Hepatic stellate cell (primary cell): ENCODE measurements around the gene TSPAN32.

Experiments
- DNase-seq: peaks from one replicate; pipeline ENCODE4 v3.0.0; 2011; ENCODE audit warnings: low spot score

Gene TSPAN32

DNA sequence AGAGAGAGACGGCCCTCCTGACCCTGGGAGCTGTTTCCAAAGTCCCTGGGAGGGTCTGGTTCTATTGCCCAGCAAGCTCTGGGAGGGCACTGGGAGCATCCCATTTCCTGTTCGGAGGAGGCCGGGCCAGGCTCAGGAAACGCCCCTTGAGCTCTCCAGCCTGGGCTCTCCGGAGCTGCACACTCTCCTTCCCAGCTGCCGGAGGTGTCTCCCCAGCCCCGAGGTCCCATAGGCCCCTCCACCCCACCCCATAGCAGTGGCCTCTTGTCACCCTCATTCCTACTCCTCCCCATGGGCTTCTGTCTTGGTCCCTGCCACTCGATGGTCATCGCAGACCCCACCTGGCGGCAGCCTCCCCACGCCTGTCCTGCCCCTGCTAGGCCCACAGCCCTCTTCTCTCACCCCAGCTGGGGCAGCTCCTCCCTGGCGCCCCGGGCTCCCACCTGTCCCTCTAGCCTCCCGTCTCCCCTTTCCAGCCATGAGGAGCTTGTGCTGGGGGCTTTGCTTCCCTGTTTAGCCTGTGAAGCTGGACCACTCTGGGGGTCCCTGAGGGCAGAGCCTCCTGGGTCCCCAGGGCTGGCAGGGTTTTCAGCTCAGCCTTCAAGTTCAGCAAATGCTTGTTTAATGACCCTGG lies 2.8 kb downstream of the TSPAN32 start:
- DNase-seq = no peak

DNA sequence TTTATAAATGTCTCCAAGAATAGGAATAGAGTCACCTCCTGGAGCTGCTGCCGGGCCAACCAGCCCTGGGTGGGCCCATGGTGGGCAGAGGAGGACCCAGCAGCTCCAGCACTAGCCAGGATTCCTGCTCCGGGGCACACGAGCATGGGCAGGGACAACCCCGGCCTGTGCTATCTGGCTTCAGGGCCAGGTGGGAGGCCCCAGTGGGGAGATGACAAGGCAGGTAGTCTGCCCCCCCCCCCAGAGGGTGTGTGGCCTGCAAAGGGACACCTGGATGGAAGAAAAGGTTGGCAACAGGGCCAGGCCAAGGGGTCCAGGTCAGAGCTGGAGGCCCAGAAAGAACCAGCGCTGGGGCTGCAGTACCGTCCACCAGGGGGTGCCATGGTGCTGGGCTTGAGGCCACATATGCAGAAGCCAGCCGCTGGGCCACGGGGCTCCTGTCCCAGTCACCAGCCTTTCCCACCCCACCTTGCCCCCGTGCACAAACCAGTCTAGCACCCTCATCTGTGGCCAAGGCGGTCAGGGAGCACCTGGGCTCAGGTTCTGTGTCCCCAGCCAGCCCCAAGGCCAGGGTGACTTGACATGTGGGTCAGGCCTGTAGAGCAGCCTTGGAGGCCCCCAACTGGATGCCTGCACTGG lies 3.4 kb downstream of the TSPAN32 start:
- peak; percentile 83 for DNase-seq

DNA sequence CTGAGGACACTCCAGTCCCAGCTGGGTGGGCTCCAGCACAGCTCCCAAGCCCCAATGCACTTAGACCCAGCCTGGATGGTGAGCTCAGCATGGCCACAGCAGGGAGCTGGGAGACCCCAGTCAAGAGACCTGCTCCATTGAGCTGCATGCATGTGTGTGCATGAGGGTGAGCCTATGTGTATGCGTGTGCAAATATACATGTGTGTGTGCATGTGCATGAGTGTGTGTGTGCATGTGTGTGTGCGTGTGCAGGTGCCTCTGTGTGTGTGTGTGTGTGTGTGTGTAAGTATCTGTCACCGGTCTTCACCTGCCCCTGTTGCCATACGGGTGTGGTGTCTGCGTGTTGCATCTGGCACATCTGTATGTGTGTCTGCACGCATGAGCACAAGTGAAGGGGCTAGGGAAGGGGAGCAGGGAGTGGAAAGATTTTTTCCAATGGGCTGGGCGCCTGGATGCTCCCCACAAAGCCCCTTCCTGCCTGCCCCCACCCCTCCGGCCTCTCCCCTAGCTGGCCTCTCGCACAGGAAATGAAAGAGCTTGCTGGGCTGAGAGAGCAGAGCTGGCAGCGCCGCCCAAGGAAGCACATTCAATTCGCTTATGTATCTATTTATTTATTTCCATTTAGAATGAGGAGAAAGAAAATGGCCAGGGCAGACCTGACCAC lies 4.1 kb downstream of the TSPAN32 start:
- DNase-seq = peak; percentile 43

DNA sequence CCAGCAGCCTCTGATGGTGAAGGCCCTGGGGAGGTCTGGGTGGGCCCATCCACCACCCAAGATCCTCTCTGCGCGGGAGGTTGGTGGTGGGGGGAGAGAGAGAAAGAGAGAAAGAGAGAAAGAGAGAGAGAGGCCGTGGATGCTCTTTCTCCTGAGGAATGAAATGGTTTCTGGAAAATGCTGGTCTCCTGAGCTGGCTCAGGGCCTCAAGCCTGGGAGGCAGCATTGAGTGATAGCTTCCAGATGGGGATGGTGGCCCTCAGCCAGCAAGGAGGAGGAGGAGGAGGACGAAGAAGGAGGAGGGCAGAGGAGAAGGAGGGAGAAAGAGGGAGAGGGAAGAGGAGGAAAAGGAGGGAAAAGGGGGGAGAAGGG lies 4.6 kb downstream of the TSPAN32 start:
- peak; percentile 80 for DNase-seq

DNA sequence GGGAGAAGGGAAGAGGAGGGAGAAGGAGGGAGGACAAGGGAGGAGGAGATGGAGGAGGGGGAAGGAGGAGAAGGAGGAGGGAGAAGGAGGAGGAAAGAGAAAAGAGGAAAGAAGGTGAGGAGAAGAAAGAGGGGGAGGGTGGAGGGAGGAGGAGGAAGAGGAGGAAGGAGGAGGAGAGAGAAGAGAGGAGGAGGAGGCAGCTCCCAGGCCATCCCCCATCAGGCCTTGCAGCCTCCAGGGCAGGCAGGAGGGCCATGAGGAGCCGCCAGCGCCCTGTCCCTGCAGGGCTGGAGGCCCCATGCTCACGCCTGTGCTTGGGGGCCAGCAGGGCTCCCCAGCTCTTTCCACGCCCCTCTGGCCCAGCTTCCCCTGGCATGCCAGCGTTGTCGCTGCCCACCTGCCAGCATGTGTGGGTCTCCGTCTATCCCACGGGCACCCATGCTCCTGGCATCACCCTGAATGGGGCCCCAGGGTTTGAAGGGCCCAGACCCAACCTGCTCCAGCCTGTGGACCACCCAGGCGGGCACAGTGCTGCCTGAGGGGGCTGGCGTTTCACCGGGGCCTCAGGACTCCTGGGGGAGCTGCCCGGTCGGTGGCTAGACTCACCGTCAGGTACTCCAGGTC lies 5.2 kb downstream of the TSPAN32 start:
- DNase-seq = peak; percentile 58

DNA sequence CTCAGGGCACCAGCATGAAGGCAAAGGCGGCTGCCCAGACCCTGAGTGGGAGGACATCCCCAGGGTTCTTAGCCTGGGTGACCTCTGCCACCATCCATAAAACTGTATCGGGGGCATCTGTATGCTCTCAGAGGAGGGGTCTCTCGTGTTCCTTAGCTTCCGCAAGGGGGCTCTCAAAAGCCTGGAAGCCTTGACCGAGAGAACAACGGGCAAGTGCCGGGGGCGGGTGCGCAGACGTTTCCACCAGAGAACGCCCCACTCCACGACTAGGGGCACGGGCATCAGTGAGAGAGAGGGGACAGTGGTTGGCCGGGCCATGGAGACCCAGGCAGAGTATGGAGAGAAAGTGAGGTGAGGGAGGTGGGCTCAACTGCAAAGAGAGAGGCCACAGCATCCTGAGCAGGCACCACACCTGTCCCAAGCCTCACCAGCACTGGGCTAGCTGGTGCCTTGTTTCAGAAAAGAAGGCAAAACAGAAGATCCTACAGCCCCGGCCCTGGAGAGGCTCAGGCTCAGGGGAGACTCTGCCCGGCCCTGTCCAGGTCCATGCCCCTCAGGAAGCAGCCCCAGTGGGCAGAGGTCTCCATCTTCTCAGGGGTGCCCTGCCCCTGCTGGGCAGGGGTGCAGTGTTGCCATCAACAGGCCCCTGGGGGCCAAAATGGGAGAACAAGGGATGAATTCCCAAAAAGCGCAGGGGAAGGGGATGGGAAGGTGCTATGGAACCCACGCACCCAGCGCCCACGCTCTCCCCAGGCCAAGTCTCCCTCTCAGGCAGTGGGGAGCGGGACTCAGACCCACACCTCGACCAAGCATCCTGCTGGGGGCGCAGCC lies 5.9 kb downstream of the TSPAN32 start:
- DNase-seq = no peak

DNA sequence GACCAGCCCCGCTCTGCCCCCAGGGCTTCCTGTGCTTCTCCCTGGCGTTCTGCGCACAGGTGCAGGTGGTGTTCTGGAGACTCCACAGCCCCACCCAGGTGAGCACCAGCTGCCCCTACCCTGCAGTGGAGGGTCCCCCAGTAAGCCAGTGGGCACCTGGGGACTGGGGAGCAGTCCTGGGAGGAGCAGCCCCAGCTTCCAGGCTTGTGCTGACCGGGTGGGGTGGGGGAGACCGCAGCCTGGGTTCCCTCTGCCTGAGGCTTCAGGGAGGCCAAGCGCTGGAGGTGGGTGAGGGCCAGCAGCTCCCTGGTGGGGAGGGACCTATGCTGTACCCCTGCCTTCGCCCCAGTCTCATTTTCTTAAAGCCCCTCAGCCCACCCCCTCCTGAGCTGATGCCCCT lies 6.9 kb downstream of the TSPAN32 start:
- DNase-seq = no peak

DNA sequence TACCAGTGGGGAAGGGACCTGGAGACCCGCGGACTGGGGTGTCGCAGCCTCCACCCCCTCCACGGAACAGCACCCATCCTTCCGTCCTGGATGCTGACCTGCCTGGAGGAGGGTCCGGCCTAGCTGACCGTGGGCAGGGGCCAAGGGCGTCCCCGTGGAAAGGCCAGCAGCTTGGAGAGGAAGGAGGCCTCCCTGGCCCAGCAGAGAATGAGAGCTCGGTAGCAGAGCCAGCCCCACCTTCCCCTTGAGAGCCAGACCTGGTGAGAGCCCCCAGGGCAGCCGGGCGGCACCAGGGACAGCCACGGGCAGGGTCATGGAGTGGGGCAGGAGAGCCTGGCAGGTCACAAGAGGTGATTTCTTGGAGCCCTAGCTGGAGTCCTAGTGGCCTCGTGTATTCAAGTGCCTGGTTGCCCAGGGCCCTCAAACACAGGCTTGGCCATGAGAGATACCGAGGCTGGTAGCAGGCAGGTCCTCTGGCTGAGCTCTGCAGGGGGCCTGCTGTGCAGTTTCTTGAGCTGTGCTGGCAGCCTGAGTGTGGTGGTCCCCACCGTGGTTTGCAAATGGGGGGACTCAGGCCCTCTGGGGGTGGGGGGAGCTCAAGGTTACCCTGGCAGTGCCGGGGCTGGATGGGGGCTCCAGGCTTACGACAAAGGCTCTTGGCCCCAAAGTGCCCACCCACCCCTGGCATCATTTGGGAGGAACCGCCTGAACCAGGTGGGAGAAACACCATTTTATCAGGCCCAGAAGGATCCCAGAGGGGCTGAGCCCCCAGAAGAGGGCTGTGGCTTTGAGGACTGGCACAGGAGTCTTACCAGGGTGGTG lies 7.6 kb downstream of the TSPAN32 start:
- no peak for DNase-seq

DNA sequence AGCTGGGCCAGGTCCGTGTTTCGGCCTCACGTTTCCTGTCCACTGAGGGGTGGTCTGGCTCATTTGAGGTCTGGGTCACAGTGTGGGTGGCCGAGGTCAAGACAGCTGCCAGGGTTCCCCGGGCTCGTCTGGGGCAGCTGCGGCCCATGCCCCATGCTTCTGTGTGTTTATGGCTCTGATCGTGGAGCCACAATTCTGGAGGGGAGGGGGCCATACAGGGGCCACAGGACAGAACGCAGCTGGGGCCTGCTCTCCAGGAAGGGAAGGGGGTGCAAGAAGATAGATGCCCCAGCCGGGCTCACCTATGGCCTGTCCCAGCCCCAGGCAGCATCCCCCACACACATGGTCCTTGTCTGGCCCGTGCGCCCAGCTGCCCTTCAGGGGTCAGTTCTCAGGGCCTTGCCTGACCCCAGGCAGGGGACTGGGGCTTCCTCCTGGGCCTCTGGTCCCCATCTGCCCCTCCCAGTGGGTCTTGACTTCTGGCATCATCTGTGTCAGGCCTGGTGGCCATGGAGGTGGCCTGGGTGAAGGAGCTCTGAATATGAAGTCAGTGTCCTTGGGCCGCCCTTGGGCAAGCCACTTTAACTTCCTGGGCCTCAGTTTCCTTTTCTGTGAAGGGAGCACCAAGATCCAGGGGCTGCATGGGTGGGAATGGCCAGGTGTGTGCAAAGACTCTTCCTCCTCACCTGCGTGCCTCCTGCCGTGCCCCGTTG lies 8.4 kb downstream of the TSPAN32 start:
- DNase-seq = no peak

DNA sequence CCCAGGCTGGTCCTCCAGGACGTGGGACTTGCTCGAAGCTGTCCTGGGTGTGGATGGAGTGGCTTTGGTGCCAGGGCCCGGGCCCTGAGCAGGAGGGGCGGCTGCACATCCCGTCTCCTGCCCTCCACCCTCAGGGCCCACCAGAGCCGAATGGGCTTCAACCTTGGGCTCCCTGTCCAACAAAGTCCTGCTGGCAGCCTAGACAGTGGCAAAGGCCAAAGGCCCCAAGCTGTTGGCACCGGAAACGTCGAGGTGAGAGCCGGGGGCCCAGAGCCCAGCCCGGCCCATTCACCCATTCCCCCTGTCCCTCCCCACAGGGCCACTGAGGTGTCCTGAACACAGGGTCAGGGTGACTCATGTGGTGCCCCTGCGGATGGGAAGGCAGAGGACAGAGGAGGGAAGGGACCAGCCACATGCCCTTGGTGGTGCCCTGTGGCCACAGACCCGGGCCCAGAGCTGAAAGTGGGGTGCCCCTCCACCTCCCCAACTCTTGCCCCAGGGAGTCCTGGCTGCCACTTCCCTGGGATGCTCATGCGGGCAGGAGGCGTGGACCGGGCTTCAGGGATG lies 9.1 kb downstream of the TSPAN32 start:
- DNase-seq = no peak

DNA sequence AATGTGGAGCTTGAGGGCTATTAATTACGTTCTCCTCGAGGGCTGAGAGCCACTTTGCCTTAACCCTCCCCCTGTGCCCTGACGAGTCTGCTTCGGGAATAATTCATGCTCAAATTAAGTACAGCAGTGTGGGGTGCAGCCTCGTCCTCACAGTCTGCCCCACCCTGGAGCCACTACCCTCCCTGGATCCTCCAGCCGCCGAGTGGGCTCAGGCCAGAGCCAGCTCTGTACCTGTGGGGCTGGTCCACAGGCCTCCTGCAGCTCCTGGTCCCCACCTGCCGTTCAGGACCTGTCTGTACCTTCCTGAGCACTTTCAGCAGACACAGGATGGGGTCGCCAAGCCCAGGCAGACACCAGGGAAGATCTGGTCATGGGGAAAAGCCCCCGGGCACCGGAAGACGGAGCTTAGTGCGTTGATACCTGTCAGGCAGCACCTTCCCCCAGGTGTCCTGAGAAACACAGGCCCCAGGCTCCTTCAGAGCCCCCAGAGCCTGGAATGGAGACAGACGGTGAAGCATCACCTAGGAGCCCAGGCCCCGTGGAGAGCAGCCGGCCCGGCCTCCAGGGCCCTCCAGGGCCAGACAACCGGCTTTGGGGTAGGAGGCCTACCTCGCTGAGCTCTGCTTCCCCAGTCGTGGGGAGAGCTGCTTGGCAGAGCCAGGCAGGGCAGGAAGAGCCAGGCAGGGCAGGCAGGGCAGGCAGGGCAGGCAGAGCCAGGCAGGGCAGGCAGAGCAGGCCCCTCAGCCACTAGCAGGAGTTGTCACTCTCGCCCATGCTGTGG lies 9.7 kb downstream of the TSPAN32 start:
- no peak for DNase-seq

DNA sequence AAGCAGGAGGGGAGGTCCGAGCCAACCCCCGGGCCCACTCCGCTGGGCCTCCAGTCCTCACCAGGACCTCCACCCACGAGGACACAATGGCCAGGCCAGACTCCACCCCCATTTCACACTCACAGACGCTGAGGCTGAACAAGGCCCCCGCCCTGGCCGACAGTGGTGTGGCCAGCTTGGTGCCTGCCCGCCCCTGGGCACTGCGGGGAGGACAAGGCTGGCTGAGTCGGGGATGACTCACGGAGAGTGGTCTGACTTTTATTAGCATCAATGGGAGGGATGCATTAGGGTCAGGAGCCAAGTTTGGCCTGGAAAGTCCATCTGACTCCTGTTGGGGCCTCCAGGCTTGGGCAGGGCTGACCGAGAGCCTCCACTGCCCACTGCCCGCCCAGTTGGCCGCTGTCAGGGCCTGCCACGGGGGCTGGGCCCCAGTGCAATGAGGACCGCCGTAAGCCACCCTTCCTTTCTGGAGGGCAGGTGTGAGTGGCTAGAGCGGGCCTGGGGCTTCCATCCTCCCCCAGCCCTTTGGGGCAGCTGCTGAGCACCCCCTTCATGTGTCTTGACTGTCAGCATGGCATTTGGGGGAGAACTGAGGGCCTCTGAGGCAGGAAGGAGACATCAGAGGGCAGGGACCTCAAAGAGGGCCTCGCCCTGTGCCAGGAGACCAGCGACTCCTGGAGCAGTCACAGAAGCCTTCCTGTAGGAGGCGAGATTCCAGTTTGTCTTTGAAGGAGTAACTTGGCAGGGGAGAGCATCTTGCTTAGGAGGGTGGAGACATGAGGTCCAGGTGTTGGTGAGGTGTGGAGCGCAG lies 10.6 kb downstream of the TSPAN32 start:
- DNase-seq = no peak

DNA sequence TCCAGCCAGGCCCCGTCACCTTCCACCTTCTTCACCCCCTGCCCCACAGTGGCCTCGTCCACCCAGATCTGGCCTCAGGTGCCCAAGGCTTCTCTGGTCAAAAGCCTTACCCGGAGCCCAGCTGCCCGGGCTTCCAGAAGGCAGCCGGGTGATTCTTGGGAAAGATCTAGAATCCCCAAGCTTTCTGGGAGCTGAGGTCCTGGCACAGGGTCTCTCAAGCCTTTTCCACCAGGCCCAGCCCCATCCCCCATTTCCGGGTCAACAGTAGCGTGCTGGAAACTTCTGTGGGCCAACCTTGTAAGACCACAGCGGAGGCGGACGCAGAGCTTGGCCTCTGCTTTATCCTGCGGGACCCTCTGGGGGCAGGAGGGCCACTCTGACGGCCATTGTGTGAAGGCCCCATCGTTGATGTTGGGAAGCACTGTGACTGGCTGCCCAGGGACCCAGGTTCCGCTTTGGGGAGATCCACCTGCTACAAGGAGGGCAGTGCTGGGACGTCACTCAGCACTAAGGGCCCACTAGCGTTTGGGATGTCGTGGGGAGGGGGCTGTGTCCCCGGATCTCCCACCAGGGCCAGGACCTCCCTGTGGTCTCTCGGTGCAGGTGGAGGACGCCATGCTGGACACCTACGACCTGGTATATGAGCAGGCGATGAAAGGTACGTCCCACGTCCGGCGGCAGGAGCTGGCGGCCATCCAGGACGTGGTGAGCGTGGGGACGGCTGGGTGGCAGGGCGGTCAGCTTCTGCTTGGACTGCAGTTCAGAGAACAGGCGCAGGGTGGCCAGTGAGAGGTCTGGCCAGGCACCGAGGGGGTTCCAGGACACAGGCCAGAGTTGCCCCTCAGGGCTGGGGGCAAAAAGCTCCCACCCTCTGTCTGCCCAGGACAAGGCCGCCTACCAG lies 11.5 kb downstream of the TSPAN32 start:
- DNase-seq = no peak

DNA sequence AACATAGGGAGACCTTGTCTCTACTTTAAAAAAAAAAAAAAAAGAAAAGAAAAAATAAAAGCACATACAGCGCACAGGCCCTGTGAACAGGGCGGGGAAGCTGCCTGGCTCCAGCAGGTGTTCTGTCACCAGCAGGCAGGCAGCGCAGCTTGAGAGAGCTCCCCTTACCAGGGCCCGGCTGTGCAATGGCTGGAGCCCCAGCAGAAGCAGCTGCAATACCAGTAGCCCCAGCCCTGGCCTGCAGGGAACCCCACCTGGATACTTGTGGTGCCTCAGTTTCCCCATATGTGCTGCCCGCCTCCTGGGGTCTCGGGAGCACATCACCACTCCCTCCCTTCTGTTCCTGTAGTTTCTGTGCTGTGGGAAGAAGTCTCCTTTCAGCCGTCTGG lies 12.3 kb downstream of the TSPAN32 start:
- DNase-seq = no peak

DNA sequence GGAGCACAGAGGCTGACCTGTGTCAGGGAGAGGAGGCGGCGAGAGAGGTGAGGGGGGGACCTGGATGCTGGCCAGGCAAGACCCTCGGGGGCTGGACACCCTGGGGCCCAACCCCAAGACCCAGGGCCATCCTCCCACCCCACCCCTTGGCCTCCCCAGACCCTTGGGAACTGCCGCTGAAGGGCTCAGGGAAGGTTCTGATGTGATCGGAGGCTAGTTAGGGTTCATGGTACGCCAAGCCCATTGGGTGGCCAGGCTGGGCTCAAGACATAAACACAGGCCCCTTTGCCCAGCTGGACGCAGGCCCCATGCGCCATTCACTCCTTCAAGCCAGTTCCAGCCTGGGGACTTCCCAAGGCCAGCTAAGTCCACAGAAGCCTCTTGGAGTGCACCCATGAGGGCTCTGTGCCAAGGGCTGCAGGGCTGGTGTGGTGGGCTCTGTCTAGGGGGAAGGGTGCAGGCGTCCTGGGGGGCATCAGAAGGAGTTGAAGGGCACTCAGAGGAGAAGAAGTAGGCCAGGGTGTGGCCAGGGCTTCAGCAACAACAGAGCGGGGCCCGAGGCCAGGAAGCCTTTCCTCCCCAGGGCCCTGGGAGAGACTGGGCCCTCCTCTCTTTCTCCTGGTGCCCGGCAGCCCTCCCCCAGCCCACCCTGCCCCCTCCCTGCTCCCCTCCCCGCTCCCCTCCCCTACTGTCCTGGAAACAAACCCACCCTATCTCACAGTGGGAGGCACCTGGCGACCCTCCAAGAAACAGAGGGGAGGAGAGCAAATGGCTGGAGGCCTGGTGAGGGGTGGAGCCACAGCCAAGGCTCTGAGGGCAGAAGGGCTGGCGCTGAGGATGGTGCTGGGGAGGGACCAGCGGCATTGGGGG lies 12.9 kb downstream of the TSPAN32 start:
- DNase-seq = peak; percentile 68

DNA sequence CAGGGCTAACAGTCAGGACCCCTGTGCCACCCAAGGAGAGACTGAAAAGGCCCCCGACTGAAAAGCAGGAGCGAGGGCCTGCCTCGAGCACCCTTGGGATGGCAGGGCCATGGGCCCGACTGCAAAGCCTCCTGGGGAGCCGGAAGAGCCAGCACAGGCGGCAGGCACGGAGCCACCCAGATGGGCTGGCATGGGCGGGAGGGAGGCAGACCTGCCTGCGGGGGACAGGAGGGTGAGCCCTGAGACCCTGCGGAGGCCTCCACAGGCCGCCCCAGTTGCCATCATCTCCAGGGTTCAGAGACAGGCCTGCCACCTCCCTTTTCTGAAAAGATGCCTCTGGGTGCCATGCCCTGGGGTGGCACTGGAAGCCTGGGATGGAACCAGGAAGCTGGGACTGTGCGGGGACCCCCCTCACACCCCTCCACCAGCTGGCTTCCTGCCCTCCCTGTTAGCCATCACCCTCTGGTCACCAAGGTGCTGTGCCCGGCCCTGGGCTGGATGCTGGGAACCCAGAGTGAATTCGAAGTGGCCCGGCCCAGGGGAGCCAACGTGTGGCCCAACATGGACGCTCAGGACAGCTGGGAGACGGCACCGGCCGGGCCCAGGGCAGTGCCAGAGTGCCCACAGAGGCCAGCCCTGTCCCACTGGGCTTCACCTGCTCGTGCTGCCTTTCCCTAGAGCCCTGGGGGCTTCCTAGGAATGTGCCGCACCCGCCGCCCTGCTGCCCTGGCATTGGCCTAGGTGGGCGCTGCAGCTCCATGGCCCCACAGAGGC lies 13.8 kb downstream of the TSPAN32 start:
- no peak for DNase-seq
